GM06990 (cell line): Measurements from ENCODE around the gene GAS2L2.

Experiments
- DNase-seq: peaks from one replicate; pipeline ENCODE4 v3.0.0-alpha.2; 2011; ENCODE audit not compliant: insufficient read length; ENCODE audit errors: extremely low read depth
- H3K27me3 ChIP-seq: replicated peaks from 2 replicates; pipeline ENCODE4 v1.6.0; 2011; ENCODE audit warnings: low read length; ENCODE audit not compliant: control insufficient read depth, insufficient read depth
- H3K36me3 ChIP-seq: 2 replicates; pipeline ENCODE4 v1.5.1; 2011; ENCODE audit warnings: low read length; ENCODE audit not compliant: control insufficient read depth, insufficient read depth
- H3K4me3 ChIP-seq: replicated peaks from 2 replicates; pipeline ENCODE4 v1.5.1; 2011; ENCODE audit warnings: low read depth, mild to moderate bottlenecking, control low read depth, low read length
- TF ChIP-seq, protein P1 (sequence below): IDR thresholded peaks from 2 replicates; pipeline ENCODE4 v1.5.1; 2011; ENCODE audit warnings: low read length, control low read depth, mild to moderate bottlenecking, inconsistent platforms; ENCODE audit not compliant: insufficient read depth, poor library complexity, severe bottlenecking

Gene GAS2L2

DNA sequence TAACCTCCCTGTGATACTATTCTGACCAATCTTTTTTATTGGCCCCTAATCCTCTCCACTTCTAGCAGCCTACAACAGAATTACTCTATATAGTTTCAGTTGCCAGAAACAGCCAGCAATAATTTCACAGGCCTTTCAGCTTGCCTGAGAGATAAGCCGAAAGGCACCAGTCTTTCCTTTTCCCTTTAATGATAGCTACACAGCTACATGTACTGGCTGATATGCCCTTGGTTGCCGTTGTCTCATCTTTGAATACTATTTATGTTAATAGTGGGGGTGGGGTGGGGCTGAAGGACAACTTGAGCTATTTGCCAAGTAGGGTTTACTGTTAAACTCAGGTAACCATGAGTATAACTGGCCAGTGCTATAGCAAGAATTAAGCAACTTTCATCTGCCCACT is 57.4 kb downstream of the GAS2L2 start:
- H3K36me3 ChIP-seq = peaks cover 4% of the 10 kb centered on the region
- DNase-seq = no peak
- TF ChIP-seq, protein P1, sequence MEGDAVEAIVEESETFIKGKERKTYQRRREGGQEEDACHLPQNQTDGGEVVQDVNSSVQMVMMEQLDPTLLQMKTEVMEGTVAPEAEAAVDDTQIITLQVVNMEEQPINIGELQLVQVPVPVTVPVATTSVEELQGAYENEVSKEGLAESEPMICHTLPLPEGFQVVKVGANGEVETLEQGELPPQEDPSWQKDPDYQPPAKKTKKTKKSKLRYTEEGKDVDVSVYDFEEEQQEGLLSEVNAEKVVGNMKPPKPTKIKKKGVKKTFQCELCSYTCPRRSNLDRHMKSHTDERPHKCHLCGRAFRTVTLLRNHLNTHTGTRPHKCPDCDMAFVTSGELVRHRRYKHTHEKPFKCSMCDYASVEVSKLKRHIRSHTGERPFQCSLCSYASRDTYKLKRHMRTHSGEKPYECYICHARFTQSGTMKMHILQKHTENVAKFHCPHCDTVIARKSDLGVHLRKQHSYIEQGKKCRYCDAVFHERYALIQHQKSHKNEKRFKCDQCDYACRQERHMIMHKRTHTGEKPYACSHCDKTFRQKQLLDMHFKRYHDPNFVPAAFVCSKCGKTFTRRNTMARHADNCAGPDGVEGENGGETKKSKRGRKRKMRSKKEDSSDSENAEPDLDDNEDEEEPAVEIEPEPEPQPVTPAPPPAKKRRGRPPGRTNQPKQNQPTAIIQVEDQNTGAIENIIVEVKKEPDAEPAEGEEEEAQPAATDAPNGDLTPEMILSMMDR = no peak
- no peaks in the 10 kb centered on the region for H3K27me3 ChIP-seq
- H3K4me3 ChIP-seq = no peak overlapping the region

DNA sequence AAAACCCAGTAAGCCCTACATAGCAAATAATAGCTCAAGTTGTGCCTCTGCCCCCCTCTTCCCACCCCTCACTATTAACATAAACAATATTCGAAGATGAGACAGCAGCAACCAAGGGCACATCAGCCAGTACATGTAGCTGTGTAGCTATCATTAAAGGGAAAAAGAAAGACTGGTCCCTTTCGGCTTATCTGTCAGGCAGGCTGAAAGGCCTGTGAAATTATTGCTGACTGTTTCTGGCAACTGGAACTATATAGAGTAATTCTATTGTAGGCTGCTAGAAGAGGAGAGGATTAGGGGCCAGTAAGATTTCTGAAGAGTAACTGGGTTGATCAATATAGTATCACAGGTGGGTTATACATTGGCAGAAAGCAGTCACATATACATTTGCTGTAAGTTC is 58.1 kb downstream of the GAS2L2 start:
- Histone ChIP-seq H3K4me3 (no peak overlapping the region), H3K36me3 (peaks cover 4% of the 10 kb centered on the region), H3K27me3 (no peaks in the 10 kb centered on the region)
- no peak for DNase-seq
- TF ChIP-seq, protein P1 = no peak
